ENCODE results near the gene ATP5F1D.

Gene ATP5F1D

DNA sequence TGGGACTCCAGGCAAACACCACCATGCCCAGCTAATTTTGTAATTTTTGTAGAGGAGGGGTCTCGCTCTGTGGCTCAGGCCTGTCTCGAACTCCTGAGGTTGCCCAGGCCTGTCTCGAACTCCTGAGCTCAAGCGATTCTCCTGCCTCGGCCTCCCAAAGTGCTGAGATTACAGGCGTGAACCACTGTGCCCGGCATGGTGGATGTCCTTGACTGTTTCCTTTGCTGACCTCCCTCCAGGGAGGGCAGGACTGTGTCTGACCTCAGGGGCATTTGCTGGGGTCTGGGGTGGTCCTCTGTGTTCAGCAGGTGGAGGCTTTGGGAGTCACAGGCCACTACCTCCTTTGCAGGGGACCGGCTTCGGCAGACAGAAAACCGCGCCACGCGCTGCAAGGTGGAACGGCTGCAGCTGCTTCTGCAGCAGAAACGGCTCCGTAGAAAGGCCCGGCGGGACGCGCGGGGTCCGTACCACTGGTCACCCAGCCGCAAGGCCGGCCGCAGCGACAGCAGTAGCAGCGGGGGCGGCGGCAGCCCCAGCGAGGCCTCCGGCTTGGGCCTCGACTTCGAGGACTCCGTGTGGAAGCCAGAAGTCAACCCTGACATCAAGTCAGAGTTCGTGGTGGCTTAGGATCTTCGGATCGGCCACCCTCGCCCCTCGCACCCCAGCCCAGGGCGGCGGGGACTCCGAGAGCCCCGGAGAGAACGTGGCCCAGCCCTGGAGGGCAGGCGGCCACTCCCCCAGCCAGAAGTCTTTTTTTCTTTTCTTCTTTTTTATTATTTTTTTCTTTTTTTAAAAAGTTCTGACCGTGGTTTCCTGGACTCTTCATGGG lies 15.3 kb downstream of the ATP5F1D start:
- Histone ChIP-seq H4K20me1 (ENCODE audit: insufficient read depth, low read length) (peaks cover 11% of the 10 kb centered on the region; the same call in 1 of the 2 replicates), H3K4me1 (ENCODE audit: low read length) (peaks cover 45% of the 10 kb centered on the region), H3K36me3 (replicated peaks; ENCODE audit: low read depth, low read length) (peaks cover 49% of the 10 kb centered on the region), H3K9me3 (ENCODE audit: insufficient read depth, low read length) (no peaks in the 10 kb centered on the region), H3K9ac (ENCODE audit: low read length) (no peak overlapping the region), H3K79me2 (ENCODE audit: low read length) (peaks cover 43% of the 10 kb centered on the region), H3K4me3 (ENCODE audit: low read length) (no peak overlapping the region), H3K4me2 (ENCODE audit: low read length) (no peak overlapping the region), H3K27ac (ENCODE audit: low read length) (no peak overlapping the region), H2AFZ (ENCODE audit: low read depth, low read length) (no peak overlapping the region), H3K27me3 (ENCODE audit: low read depth, low read length) (no peaks in the 10 kb centered on the region)
- TF ChIP-seq CTCF (IDR thresholded peaks at IDR 0.05; ENCODE audit: low read depth, low read length) (no peak), EZH2phosphoT487 (IDR thresholded peaks at IDR 0.05; ENCODE audit: low read depth) (no peak)

- H3K9me3 ChIP-seq (ENCODE audit: insufficient read depth, low read length): no peaks in the 10 kb centered on the region
- peaks cover 11% of the 10 kb centered on the region; the same call in 1 of the 2 replicates for H4K20me1 ChIP-seq (ENCODE audit: insufficient read depth, low read length)
- H3K79me2 ChIP-seq (ENCODE audit: low read length): peaks cover 36% of the 10 kb centered on the region
- no peak overlapping the region for H2AFZ ChIP-seq (ENCODE audit: low read depth, low read length)
- H3K9ac ChIP-seq (ENCODE audit: low read length): no peak overlapping the region
- no peak overlapping the region; the same call in 1 of the 2 replicates for H3K4me2 ChIP-seq (ENCODE audit: low read length)
- peaks cover 45% of the 10 kb centered on the region for H3K4me1 ChIP-seq (ENCODE audit: low read length)
- TF ChIP-seq EZH2phosphoT487 (IDR thresholded peaks at IDR 0.05; ENCODE audit: low read depth) (no peak), CTCF (IDR thresholded peaks at IDR 0.05; ENCODE audit: low read depth, low read length) (no peak)
- peaks cover 42% of the 10 kb centered on the region for H3K36me3 ChIP-seq (replicated peaks; ENCODE audit: low read depth, low read length)
- no peaks in the 10 kb centered on the region for H3K27me3 ChIP-seq (ENCODE audit: low read depth, low read length)
- no peak overlapping the region for H3K4me3 ChIP-seq (ENCODE audit: low read length)
- no peak overlapping the region for H3K27ac ChIP-seq (ENCODE audit: low read length)
Observed at GRCh38 chr19:1257475-1258162, 16.1 kb downstream of the ATP5F1D start.

- no peaks in the 10 kb centered on the region for H3K27me3 ChIP-seq (ENCODE audit: low read depth, low read length)
Observed at GRCh38 chr19:1258163-1258492, 16.6 kb downstream of the ATP5F1D start.

More at GRCh38 chr19:1258163-1258492, 16.6 kb downstream of the ATP5F1D start:
- Histone ChIP-seq H3K4me2 (ENCODE audit: low read length) (peak overlapping the region; percentile 96), H3K9me3 (ENCODE audit: insufficient read depth, low read length) (no peaks in the 10 kb centered on the region), H4K20me1 (ENCODE audit: insufficient read depth, low read length) (peaks cover 11% of the 10 kb centered on the region; the same call in 1 of the 2 replicates), H2AFZ (ENCODE audit: low read depth, low read length) (no peak overlapping the region), H3K4me3 (ENCODE audit: low read length) (no peak overlapping the region), H3K27ac (ENCODE audit: low read length) (no peak overlapping the region), H3K4me1 (ENCODE audit: low read length) (peaks cover 43% of the 10 kb centered on the region), H3K36me3 (replicated peaks; ENCODE audit: low read depth, low read length) (peaks cover 42% of the 10 kb centered on the region), H3K79me2 (ENCODE audit: low read length) (peaks cover 31% of the 10 kb centered on the region), H3K9ac (ENCODE audit: low read length) (no peak overlapping the region)
- no peak for TF ChIP-seq CTCF (IDR thresholded peaks at IDR 0.05; ENCODE audit: low read depth, low read length)
- TF ChIP-seq EZH2phosphoT487 (IDR thresholded peaks at IDR 0.05; ENCODE audit: low read depth): no peak
